VCaP (cell line): ENCODE data around the gene GABARAPL2.

Source experiments
- H3K27ac ChIP-seq: fragments of 450-650 bp; 2 replicates; pipeline ENCODE4 v1.5.1; 2017
- TF ChIP-seq, protein P1 (sequence below): fragments of 450-650 bp; conservative IDR thresholded peaks from 2 replicates; pipeline ENCODE4 v1.5.1; 2017; ENCODE audit warnings: mild to moderate bottlenecking, moderate library complexity

GABARAPL2 gene

DNA sequence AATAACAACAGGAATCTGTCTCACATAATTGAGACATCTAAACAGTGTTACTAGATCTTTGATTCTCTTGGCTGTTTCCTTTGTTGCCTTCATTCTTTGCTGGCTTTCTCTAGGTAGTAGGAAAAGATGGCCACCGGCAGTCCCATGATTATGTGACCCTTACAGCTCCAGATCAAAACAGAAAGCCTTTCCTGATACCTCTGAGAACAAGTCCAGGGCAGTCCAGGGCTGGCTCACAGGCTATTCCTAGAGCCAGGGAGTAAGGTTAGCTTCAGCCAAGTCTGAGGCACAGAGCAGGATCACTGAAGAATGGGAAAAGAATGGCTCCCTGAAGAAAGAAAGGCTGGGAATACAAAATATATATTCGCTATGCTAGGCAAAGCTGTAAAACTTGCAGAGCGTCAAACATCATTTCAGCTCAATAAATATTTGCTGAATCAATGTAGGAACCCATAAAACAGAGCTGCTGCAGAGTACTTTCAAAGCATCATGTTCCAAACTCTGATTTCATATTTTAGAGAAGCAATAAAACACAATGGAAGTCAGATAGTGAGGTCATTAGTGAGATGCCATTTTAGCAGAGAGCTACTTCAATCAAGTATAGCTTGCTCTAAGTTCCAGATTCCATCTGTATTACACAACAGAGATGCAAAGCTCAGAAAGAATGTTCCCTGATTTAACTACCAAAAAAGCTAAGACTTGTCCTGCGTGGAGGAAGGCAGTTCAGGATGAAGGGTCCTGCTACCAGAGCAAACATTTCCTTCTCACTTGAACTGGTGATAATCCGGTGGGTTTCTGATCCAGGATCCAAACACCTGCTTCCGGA, 33.5 kb downstream of the GABARAPL2 start:
- TF ChIP-seq, protein P1, sequence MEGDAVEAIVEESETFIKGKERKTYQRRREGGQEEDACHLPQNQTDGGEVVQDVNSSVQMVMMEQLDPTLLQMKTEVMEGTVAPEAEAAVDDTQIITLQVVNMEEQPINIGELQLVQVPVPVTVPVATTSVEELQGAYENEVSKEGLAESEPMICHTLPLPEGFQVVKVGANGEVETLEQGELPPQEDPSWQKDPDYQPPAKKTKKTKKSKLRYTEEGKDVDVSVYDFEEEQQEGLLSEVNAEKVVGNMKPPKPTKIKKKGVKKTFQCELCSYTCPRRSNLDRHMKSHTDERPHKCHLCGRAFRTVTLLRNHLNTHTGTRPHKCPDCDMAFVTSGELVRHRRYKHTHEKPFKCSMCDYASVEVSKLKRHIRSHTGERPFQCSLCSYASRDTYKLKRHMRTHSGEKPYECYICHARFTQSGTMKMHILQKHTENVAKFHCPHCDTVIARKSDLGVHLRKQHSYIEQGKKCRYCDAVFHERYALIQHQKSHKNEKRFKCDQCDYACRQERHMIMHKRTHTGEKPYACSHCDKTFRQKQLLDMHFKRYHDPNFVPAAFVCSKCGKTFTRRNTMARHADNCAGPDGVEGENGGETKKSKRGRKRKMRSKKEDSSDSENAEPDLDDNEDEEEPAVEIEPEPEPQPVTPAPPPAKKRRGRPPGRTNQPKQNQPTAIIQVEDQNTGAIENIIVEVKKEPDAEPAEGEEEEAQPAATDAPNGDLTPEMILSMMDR = no peak
- peak overlapping the region; percentile 95 for H3K27ac ChIP-seq

DNA sequence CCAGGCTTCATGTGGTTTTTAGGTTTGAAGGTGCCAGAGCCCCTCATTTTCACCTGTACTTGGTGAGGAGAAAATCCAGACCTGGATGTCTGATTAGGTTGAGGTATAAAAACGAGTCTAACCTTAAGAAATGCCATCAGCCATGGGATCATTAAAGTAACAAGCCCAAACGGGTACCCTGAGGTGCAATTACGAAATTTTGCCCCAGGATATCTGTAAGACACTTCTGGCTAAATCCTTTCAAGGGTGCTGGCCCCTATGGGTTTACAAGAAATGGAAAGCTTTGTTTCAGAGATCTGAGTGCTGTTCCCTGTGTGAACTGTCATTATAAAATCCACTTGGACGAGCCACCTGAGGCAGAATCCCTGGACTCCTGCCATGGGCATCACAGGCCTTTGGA, 37.1 kb downstream of the GABARAPL2 start:
- no peak overlapping the region for H3K27ac ChIP-seq
- TF ChIP-seq, protein P1 = no peak

DNA sequence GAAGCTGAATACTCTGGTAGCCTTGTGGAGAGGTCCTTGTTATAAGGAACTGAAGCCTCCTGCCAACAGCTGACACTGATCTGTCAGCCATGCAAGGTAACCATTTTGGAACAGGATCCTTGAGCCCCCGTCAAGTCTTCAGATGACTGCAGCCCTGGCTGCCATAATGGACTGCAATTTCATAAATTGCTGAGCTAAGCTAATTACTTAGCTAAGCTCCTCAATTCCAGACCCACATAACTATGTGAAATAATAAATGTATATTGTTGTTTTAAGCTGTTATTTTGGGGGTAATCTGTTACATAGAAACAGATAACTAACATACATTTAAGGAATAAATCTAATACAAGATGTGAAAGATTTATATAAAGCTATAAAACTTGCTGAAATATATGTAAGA, 40.3 kb downstream of the GABARAPL2 start:
- no peak overlapping the region for H3K27ac ChIP-seq

DNA sequence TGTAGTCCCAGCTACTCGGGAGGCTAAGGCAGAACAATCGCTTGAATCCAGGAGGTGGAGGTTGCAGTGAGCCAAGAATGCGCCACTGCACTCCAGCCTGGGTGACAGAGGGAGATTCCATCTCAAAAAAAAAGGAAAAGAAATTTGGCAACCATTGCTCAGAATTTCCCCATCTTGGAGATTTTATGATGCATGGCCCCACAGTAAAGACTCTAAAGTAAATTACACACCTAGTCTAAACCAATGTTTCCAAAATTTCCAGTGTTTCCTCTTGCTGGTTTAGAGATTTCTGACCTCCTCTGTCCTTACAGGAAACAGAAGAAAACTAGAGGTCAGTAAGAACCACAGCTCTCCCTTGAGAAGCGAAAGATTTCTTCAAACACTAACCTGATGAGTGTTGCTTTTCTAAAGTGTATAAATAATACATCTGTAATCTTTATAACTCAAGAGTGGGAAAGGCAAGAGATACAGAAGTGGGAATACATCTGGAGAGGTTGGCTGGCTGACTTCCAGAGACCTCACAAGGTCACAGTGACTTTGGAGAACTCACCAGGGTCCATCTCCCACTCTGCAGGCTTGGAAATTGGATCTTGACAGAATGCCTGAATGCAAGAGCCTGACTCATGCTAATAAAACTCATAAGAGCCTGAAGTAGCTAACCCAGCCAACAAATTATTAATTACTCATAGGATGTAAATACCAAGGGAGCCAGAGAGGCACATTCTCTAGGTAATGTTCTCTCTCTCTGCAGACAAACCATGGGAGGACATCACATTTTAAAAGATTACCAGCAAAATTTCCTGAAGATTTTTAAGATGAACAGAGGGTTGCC, 48.1 kb downstream of the GABARAPL2 start:
- H3K27ac ChIP-seq = no peak overlapping the region
- TF ChIP-seq, protein P1 = no peak

More for the DNA sequence above, 40.3 kb downstream of the GABARAPL2 start:
- TF ChIP-seq, protein P1 = no peak

DNA sequence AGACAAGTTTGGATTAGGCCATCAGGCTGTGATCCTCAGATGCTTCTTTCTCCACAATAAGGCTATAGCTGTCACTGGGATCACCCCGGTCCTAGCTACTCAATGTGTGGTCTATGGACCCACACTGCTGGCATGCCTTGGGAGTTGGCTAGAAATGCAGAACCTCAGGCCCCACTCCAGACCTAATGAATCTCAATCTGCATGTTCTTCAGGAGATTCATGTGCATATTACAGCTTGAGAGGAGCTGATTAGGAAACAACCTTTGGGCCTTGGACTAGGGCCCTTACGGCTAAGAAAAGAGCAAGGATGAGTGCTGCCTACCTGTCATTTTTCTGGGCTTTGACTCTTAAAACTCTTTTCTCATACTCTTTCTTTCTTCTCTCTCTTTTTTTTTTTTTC, 49.4 kb downstream of the GABARAPL2 start:
- TF ChIP-seq, protein P1 = no peak
- no peak overlapping the region for H3K27ac ChIP-seq

DNA sequence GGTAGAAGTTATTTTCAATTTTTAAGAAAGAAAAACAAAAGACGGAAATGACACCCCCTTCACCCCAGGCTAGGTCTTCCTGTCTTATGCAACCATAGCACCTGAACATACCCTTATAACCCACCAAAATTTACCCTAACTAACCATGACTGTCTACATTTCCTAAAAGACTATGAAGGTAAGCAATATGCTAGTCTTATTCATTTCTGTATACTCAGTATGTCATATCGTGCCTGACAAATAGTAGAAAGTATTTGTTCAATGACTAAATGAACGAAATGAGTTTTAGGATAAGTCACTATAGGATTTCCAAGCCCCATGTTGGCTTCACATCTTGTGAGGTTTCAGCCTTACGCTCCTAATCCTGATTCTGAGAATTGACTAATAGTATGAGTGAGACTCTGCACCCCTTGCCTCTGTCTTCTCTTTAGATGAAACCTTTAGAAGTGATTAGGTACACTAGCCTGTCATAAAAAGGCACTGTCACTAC, 50.4 kb downstream of the GABARAPL2 start:
- TF ChIP-seq, protein P1 = no peak

DNA sequence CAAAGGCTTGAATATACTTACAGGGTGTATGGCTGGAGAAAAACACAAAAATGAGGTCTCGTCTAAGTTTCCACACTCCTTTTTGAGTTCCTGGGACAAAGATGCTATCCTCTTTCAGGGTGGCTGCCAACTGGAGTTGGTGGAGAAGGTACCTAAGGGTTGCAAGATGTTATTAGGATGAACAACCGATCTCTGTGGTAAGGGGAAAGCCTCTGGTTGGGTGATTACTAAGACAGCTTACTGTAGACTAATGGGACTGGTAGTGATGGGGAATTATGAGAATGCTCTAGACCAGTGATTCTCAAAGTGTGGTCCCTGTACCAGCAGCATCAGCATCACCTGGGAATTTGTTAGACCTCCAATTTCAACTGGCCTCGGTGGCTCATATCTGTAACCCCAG, 50.9 kb downstream of the GABARAPL2 start:
- TF ChIP-seq, protein P1 = no peak
- no peak overlapping the region for H3K27ac ChIP-seq

More for the DNA sequence above, 50.4 kb downstream of the GABARAPL2 start:
- H3K27ac ChIP-seq = no peak overlapping the region
